ENCODE measurements around the gene KIFC1. TPM values are rescaled to one million over a fixed set of nuclear protein-coding genes. Genes with fewer than 3 reads are reported as not detected.

KIFC1 gene
- total and polyA plus RNA-seq, 9 of the 15 experiments (the other 6 are each of a cell fraction or from before 2014, with no cell fraction given) = 1.3 to 95.2 (median 76.9) TPM

DNA sequence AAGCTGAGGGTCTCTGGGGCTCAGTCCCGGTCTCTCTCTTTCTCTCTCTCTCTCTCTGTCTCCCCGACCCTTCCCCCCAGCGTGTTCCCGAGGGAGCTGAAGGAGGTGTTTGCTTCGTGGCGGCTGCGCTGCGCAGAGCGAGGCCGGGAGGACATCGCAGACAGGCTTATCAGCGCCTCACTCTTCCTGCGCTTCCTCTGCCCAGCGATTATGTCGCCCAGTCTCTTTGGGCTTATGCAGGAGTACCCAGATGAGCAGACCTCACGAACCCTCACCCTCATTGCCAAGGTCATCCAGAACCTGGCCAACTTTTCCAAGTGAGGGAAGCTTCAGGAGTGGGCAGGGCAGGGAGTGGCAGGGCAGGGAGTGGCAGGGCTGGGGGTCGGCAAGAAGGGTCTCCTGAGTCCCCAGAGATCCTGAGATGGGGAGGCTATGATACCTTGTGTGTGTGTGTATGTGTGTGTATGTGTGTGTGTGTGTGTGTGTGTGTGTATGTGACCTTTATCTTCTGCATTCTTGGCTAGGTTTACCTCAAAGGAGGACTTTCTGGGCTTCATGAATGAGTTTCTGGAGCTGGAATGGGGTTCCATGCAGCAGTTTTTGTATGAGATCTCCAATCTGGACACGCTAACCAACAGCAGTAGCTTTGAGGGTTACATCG, 49.2 kb downstream of the KIFC1 start (continued):
- no peak for TF ChIP-seq BRD4 (IDR thresholded peaks at IDR 0.05)
- peak; percentile 71 for TF ChIP-seq CXXC5 (CRISPR knock-in tag; IDR thresholded peaks at IDR 0.05)
- no peak for TF ChIP-seq ID3 (CRISPR knock-in tag; IDR thresholded peaks at IDR 0.05)
- peak; percentile 79 for TF ChIP-seq ID3 (tag; IDR thresholded peaks at IDR 0.05)
- no peak for TF ChIP-seq VEZF1 (CRISPR knock-in tag; IDR thresholded peaks at IDR 0.05)
- TF ChIP-seq PTRF (tag; IDR thresholded peaks at IDR 0.05) = no peak
- TF ChIP-seq ZNF830 (CRISPR knock-in tag; IDR thresholded peaks at IDR 0.05) = no peak
- TF ChIP-seq ARID4B (CRISPR knock-in tag; IDR thresholded peaks at IDR 0.05) = no peak
- TF ChIP-seq CBX8 (IDR thresholded peaks at IDR 0.05; ENCODE audit: borderline replicate concordance, extremely low read depth, low read depth, low read length, poor library complexity, severe bottlenecking) = no peak
- no peak for TF ChIP-seq ZNF79 (CRISPR knock-in tag; IDR thresholded peaks at IDR 0.05; ENCODE audit: low read depth)
- no peak for TF ChIP-seq CHD1 (IDR thresholded peaks at IDR 0.05; ENCODE audit: low read length)
- TF ChIP-seq RBM14 (IDR thresholded peaks at IDR 0.05; ENCODE audit: borderline replicate concordance, insufficient read depth, low read depth, low read length) = no peak
- 0 out of 2 replicates have a peak, but pooled peaks have one; percentile 49 for TF ChIP-seq HMGXB4 (CRISPR knock-in tag; IDR thresholded peaks at IDR 0.05)
- peak; percentile 4 for TF ChIP-seq BRD9 (IDR thresholded peaks at IDR 0.05; ENCODE audit: low read depth, partially characterized antibody)
- no peak for TF ChIP-seq ZNF280B (CRISPR knock-in tag; IDR thresholded peaks at IDR 0.05)
- no peak for TF ChIP-seq MAFK (IDR thresholded peaks at IDR 0.05; ENCODE audit: low read length)
